Spleen (tissue), 11 donors: Measurements from ENCODE around the gene LRTM2. TPM values are rescaled to one million over a fixed set of nuclear protein-coding genes. Genes with fewer than 3 reads are reported as not detected.
A peak's percentile ranks its signal among the peaks of the same experiment; 100 is the strongest.

ENCODE experiments used
- DNase-seq: peaks from one replicate; pipeline ENCODE4 v3.0.0-alpha.2; 2020
- H3K27ac ChIP-seq, 8 donors: fragments of 200-600 bp; sonication (generic) in 7 of 8; 1 replicate in 4 of 8; 2 replicates in 4 of 8; pipeline versions ENCODE4 v1.5.0 to v1.8.0; 2016 to 2021; ENCODE audit warnings: inconsistent platforms in 4 of 8, mild to moderate bottlenecking in 4 of 8, moderate library complexity in 1 of 8
- H3K27me3 ChIP-seq, 7 donors: fragments of 200-600 bp; sonication (generic) in 6 of 7; replicated peaks in 1 of 7; 1 replicate in 4 of 7; 2 replicates in 3 of 7; pipeline versions ENCODE4 v1.5.0 to v1.8.0; 2016 to 2021; ENCODE audit warnings: inconsistent platforms in 3 of 7, mild to moderate bottlenecking in 1 of 7
- H3K36me3 ChIP-seq, 6 donors: fragments of 200-600 bp; sonication (generic) in 5 of 6; 1 replicate in 4 of 6; 2 replicates in 2 of 6; pipeline versions ENCODE4 v1.5.0 to v1.8.0; 2016 to 2021; ENCODE audit warnings: inconsistent platforms in 2 of 6
- H3K4me1 ChIP-seq, 6 donors: fragments of 200-600 bp; sonication (generic) in 5 of 6; 1 replicate in 3 of 6; 2 replicates in 3 of 6; pipeline versions ENCODE4 v1.5.0 to v1.8.0; 2016 to 2021; ENCODE audit warnings: inconsistent platforms in 3 of 6
- H3K4me3 ChIP-seq, 8 donors: fragments of 200-600 bp; sonication (generic) in 7 of 8; 1 replicate in 4 of 8; 2 replicates in 4 of 8; pipeline versions ENCODE4 v1.5.0 to v1.8.0; 2016 to 2021; ENCODE audit warnings: inconsistent platforms in 4 of 8, mild to moderate bottlenecking in 4 of 8, moderate library complexity in 2 of 8
- H3K9me3 ChIP-seq, 8 donors: fragments of 200-600 bp; sonication (generic) in 7 of 8; 1 replicate in 4 of 8; 2 replicates in 4 of 8; pipeline versions ENCODE4 v1.5.0 to v1.8.0; 2016 to 2021; ENCODE audit warnings: inconsistent platforms in 4 of 8
- POLR2A ChIP-seq, 3 donors: fragments of 450-650 bp; IDR thresholded peaks; one replicate each; pipeline ENCODE4 v1.5.1; 2017; ENCODE audit warnings: antibody characterized with exemption in 3 of 3, mild to moderate bottlenecking in 1 of 3
- POLR2AphosphoS5 ChIP-seq, 3 donors: sonication (generic); formaldehyde crosslinking; IDR thresholded peaks; one replicate each; pipeline ENCODE4 v1.5.1; 2017; ENCODE audit warnings: antibody characterized with exemption in 3 of 3
- WGBS, 5 donors: extraction: QIAGEN DNeasy Blood & Tissue Kit in 3 of 5; methylation state at CpG; one replicate each; pipeline versions ENCODE4 v1.1.5 to v1.1.7; 2013 to 2018; 5-methylcytosine and 5-hydroxymethylcytosine counted together
- intact Hi-C: fragments of 100-400 bp; cut with DNase I; formaldehyde crosslinking; loops from one replicate; pipeline ENCODE4 v1.15.0; 2023; ENCODE audit warnings: low total_unique reads
- polyA plus RNA-seq, 3 donors: library from polyadenylated mRNA; stranded (reverse); fragments of 200-250 nt; gene quantifications; one replicate each; pipeline ENCODE4 v1.2.1, GENCODE V29; 2013
- total RNA-seq, 7 donors: library from RNA; depleted of rRNA in 3 of 7; stranded (reverse); fragments of >200 nt in 3 of 7; fragmentation: NEBNext Ultra II Directional in 4 of 7; extraction: Animal tissue kit (Norgen Biotek cat#: 25700) in 4 of 7; gene quantifications; one replicate each; pipeline versions ENCODE4 v1.1.0 to v1.2.1, GENCODE V29; 2016 to 2021
- TF ChIP-seq, protein P1 (sequence below), 11 experiments: fragments of 200-600 bp in 7 of 11; fragments of 450-650 bp in 4 of 11; sonication (generic) in 4 of 11; IDR thresholded peaks in 8 of 11; conservative IDR thresholded peaks in 3 of 11; 1 replicate in 7 of 11; 2 replicates in 4 of 11; pipeline versions ENCODE4 v1.4.0 to v1.8.0; 2016 to 2021; ENCODE audit warnings: antibody characterized with exemption in 11 of 11, inconsistent platforms in 4 of 11, mild to moderate bottlenecking in 1 of 11
- donor health status: healthy with polysubstance abuse.
- donor health status: DM: no; HTN: no; CAD: no; lungs with moderate emphysema.
- donor health status: DM: no; HTN: no; CAD: no.
- donor health status: Bipolar disorder and iron deficiency.
- donor health status: healthy.
- donor health status: DM: no; HTN: no; CAD: no.
- donor health status: DM: yes; HTN: yes; CAD: no.

LRTM2 gene
- total and polyA plus RNA-seq, 10 donors: 0.12 TPM; not detected in 9

DNA sequence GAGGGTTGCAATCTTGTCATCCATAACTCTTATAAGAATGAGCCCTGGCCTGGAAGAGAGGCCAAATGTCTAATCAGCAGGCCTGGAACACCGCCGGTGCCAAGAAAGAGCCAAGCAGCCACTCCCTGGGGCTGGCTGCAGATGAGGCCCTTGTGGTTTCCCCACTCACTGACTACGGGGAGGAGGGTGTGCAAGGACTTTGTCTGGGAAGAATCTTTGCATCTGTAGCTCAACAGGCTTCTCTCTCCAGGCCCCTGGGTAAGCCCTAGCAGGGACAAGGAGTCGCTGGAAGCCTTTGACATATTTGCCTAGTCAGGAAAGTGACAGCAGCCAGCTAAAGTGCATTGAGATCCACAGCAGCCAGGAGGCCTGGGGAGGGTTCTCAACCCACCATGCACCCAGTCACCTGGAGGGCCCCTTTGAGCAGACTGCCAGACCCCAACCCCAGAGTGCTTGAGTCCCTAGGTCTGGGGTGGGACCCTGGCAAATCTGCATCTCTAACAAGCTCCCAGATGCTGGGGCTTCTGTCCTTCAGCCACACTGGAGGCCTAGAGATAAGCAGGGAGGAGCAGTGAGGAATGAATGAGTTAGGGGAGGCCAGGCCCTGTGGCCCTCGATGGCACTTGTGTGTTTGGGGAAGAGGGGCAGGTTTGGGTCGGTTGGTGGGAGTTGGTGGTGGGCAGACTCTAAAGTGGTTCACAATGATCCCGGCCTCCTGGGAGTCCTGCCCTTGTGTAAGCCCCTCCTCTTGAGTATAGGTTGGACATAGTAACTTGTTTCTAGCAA, 13.9 kb upstream of the LRTM2 start:
- intact Hi-C loops: no loop called here
- Histone ChIP-seq H3K27me3 (no peaks in the 10 kb centered on the region), H3K4me1 (peaks cover 0 to 52% (median 20%) of the 10 kb centered on the region in 6 donors), H3K27ac (peak overlapping the region in 4 of 8 donors; percentile 18 to 84 (median 48)), H3K36me3 (no peaks in the 10 kb centered on the region), H3K9me3 (no peaks in the 10 kb centered on the region), H3K4me3 (no peak overlapping the region)
- TF ChIP-seq, protein P1, sequence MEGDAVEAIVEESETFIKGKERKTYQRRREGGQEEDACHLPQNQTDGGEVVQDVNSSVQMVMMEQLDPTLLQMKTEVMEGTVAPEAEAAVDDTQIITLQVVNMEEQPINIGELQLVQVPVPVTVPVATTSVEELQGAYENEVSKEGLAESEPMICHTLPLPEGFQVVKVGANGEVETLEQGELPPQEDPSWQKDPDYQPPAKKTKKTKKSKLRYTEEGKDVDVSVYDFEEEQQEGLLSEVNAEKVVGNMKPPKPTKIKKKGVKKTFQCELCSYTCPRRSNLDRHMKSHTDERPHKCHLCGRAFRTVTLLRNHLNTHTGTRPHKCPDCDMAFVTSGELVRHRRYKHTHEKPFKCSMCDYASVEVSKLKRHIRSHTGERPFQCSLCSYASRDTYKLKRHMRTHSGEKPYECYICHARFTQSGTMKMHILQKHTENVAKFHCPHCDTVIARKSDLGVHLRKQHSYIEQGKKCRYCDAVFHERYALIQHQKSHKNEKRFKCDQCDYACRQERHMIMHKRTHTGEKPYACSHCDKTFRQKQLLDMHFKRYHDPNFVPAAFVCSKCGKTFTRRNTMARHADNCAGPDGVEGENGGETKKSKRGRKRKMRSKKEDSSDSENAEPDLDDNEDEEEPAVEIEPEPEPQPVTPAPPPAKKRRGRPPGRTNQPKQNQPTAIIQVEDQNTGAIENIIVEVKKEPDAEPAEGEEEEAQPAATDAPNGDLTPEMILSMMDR (IDR thresholded peaks at IDR 0.05 in 8 of 11, conservative IDR thresholded peaks at IDR 0.05 in 3 of 11): no peak
- TF ChIP-seq POLR2A (IDR thresholded peaks at IDR 0.05): no peak
- TF ChIP-seq POLR2AphosphoS5 (IDR thresholded peaks at IDR 0.05): no peak
- WGBS, 5 donors: 69 to 100% (median 73%) methylated on average over 4 to 7 of the region's 7 CpGs
- DNase-seq: peak; percentile 73

DNA sequence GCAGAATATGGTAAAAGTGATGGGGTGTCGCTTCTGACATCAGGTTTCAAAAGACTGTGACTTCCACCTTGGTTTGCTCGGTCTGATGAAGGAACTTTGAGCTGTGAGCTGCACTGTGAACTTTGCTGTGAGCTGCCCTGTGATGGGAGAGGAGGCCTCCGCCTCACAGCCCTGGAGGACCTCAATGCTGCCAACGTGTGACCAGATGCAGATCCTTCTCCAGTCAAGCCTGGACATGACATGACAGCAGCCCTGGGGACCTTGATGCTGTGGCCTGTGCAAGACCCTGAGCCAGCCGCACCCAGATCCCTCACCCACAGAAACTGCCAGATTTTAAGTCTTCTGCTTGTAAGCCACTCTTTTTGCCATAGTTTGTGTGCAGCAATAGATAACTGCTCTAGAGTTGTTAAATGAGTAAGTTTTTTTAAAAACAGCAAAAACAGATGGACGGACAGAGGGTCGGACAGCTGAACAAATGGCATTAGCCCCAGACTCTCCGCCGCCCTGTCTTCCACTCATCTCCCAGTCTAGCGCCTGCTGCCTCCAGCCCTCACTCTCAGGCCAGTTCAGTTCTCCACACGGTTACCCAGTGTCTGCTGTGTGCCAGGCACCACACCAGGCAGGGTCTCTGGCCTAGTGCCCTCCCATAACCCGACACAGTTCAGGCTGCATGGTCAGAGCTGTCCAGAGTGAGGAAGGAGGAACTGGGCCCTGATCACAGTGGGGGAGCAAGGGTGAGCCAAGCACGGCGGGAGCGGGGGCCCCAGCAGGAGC, 13.1 kb upstream of the LRTM2 start:
- TF ChIP-seq, protein P1 (IDR thresholded peaks at IDR 0.05 in 8 of 11, conservative IDR thresholded peaks at IDR 0.05 in 3 of 11): no peak
- TF ChIP-seq POLR2AphosphoS5 (IDR thresholded peaks at IDR 0.05) (no peak), POLR2A (IDR thresholded peaks at IDR 0.05) (no peak)
- H3K4me1 ChIP-seq: peaks cover 2 to 60% (median 27%) of the 10 kb centered on the region in 6 donors
- H3K36me3 ChIP-seq: no peaks in the 10 kb centered on the region
- no peaks in the 10 kb centered on the region for H3K9me3 ChIP-seq
- H3K27me3 ChIP-seq: no peaks in the 10 kb centered on the region
- H3K27ac ChIP-seq: no peak overlapping the region
- intact Hi-C loops: no loop called here
- 86 to 90% (median 88%) methylated on average over 15 of the region's 15 CpGs for WGBS, 5 donors
- DNase-seq: peak; percentile 76
- no peak overlapping the region for H3K4me3 ChIP-seq

DNA sequence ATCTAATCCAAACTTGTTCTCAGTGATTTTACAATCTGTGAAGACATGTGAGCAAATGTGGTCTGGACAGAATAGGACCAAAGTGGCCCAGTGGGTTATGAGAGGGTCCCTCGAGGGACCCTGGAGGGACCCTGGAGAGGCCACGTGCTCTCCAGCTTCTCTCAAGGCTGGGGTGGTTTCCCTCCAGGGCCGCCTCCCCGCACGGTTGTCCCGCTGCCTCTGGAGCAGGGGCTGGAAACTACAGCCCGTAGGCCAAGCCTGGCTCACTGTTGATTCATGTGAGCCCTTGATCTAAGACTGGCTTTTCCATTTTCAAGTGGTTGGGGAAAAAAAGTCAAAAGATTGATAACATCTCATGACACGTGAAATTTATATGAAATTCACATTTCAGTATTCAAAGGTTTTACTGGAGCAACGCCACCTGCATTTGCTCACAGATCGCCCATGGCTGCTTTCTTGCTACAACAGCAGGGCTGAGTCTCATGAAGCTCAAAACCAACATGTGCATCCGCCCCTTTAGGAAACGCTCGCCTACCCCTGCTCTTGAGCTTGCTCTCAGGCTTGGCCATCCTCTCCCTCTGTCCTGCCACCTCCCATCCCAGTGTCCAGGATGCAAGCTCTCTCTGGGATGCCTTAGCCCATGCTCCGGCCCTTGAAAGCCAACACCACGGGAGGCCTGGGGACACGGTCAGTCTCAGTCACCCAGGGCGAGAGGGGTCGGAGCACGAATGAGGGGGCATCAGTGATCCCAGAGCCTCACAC, 12.1 kb upstream of the LRTM2 start:
- Histone ChIP-seq H3K27me3 (no peaks in the 10 kb centered on the region), H3K27ac (no peak overlapping the region), H3K36me3 (no peaks in the 10 kb centered on the region), H3K4me3 (no peak overlapping the region), H3K4me1 (peaks cover 6 to 70% (median 33%) of the 10 kb centered on the region in 6 donors), H3K9me3 (no peaks in the 10 kb centered on the region)
- 84 to 93% (median 90%) methylated on average over 19 of the region's 19 CpGs for WGBS, 5 donors
- TF ChIP-seq POLR2AphosphoS5 (IDR thresholded peaks at IDR 0.05) (no peak), POLR2A (IDR thresholded peaks at IDR 0.05) (no peak)
- TF ChIP-seq, protein P1 (IDR thresholded peaks at IDR 0.05 in 8 of 11, conservative IDR thresholded peaks at IDR 0.05 in 3 of 11): no peak
- DNase-seq: peak; percentile 67
- intact Hi-C loops: no loop called here
